MCF 10A (cell line): ENCODE results near the gene PNRC2. TPM values are rescaled to one million over a fixed set of nuclear protein-coding genes. Genes with fewer than 3 reads are reported as not detected.

Experiments
- microRNA-seq: library from miRNA; unstranded; fragments of <30 nt; microRNA quantifications from one replicate; pipeline ENCODE4 v1.2.0, GENCODE V29; 2022
- total RNA-seq: library from RNA; stranded (reverse); gene quantifications from 2 replicates; pipeline ENCODE4 v1.2.3, GENCODE V29; 2022

PNRC2 gene
- total RNA-seq, 1 experiment from 2014 or later, result 115 TPM

Small RNA genes within 50 kb of the gene (microRNA-seq; reads per million reads assigned to microRNA genes)
- gene MIR378F, result not detected

Other genes with a start within 250 kb of the PNRC2 start
- 68.3 and 69.1 TPM in 2 replicates for gene ELOA, start 216.4 kb upstream of the PNRC2 start, total RNA-seq
- 37.7 and 37.8 TPM in 2 replicates for gene PITHD1, start 181.4 kb upstream of the PNRC2 start, total RNA-seq
- 27.8 and 35.7 TPM in 2 replicates for gene LYPLA2, start 168.7 kb upstream of the PNRC2 start, total RNA-seq
- 112 and 143 TPM in 2 replicates for gene GALE, start 159.1 kb upstream of the PNRC2 start, total RNA-seq
- 30.4 and 39.3 TPM in 2 replicates for gene HMGCL, start 134.4 kb upstream of the PNRC2 start, total RNA-seq
- gene FUCA1, start 91.5 kb upstream of the PNRC2 start, total RNA-seq, result 7.9 and 8.6 TPM in 2 replicates
- not detected in 2 replicates for gene CNR2, start 46.5 kb upstream of the PNRC2 start, total RNA-seq
- 121 and 134 TPM in 2 replicates for gene SRSF10, start 20.5 kb downstream of the PNRC2 start, total RNA-seq
- 0.05 and 0.12 TPM in 2 replicates for gene MYOM3, start 152.3 kb downstream of the PNRC2 start, total RNA-seq
- gene IL22RA1, start 183.3 kb downstream of the PNRC2 start, total RNA-seq, result not detected in 2 replicates
- 0.12 and 0.19 TPM in 2 replicates for gene IFNLR1, start 227.5 kb downstream of the PNRC2 start, total RNA-seq